ENCODE measurements around the gene MSL3B.

MSL3B gene

GRCh38 chr2:233867993-233868532, at the start of gene MSL3B:
MSL3B (minus strand) TSS chr2:233868386.
- no peaks in the 10 kb centered on the region for H3K36me3 ChIP-seq (ENCODE audit: control insufficient read depth in 4 of 4, insufficient read depth in 3 of 4, low read depth in 1 of 4, low read length in 3 of 4)
- peak within 1 kb of the TSS; percentile 78 to 88 (median 83) for H3K4me3 ChIP-seq (ENCODE audit: low read depth in 1 of 3, low read length in 3 of 3)
- H3K9ac ChIP-seq (ENCODE audit: low read depth in 1 of 2, low read length in 2 of 2), result peak within 1 kb of the TSS in 1 of 2 donors; percentile 95
- H3K27me3 ChIP-seq (ENCODE audit: control insufficient read depth in 4 of 4, insufficient read depth in 4 of 4, low read length in 3 of 4), result no peaks in the 10 kb centered on the region
- 13% methylated on average over 50 of the region's 50 CpGs for WGBS
- peaks cover 0 to 3% (median 0%) of the 10 kb centered on the region in 4 donors for H3K4me1 ChIP-seq (ENCODE audit: control insufficient read depth in 4 of 4, insufficient read depth in 4 of 4, low read length in 3 of 4)
- H3K9me3 ChIP-seq (ENCODE audit: control insufficient read depth in 4 of 4, low read length in 3 of 4), result peaks cover 0 to 9% (median 0%) of the 10 kb centered on the region in 4 donors
- H3K27ac ChIP-seq (ENCODE audit: low read depth in 1 of 2, low read length in 2 of 2), result peak within 1 kb of the TSS; percentile 37 to 40
- DNase-seq (ENCODE audit: low spot score), result peak; percentile 49
- TF ChIP-seq GABPA (IDR thresholded peaks at IDR 0.05 in 1 of 2, conservative IDR thresholded peaks at IDR 0.05 in 1 of 2) (peak in 1 of 2 donors; percentile 31), EGR1 (IDR thresholded peaks at IDR 0.05; ENCODE audit: low read depth in 2 of 2) (peak in 1 of 2 donors; percentile 21), REST (IDR thresholded peaks at IDR 0.05) (no peak)

GRCh38 chr2:233917116-233917515, 48.9 kb upstream of the MSL3B start, which contains the start of gene TRPM8:
TRPM8 (plus strand) TSS chr2:233917373; CDS start chr2:233926538, 9,165 bp downstream.
- Histone ChIP-seq H3K27me3 (ENCODE audit: control insufficient read depth in 4 of 4, insufficient read depth in 4 of 4, low read length in 3 of 4) (no peaks in the 10 kb centered on the region), H3K36me3 (ENCODE audit: control insufficient read depth in 4 of 4, insufficient read depth in 3 of 4, low read depth in 1 of 4, low read length in 3 of 4) (no peaks in the 10 kb centered on the region), H3K9ac (ENCODE audit: low read depth in 1 of 2, low read length in 2 of 2) (no peak within 1 kb of the TSS), H3K4me3 (ENCODE audit: low read depth in 1 of 3, low read length in 3 of 3) (no peak within 1 kb of the TSS), H3K4me1 (ENCODE audit: control insufficient read depth in 4 of 4, insufficient read depth in 4 of 4, low read length in 3 of 4) (no peaks in the 10 kb centered on the region), H3K27ac (ENCODE audit: low read depth in 1 of 2, low read length in 2 of 2) (no peak within 1 kb of the TSS), H3K9me3 (ENCODE audit: control insufficient read depth in 4 of 4, low read length in 3 of 4) (no peaks in the 10 kb centered on the region)
- TF ChIP-seq ATF3 (IDR thresholded peaks at IDR 0.05) (no peak), MAX (IDR thresholded peaks at IDR 0.05) (no peak), RAD21 (IDR thresholded peaks at IDR 0.05) (no peak)
- WGBS, result 48% methylated on average over 5 of the region's 5 CpGs
- no peak for DNase-seq (ENCODE audit: low spot score)

- Histone ChIP-seq H3K9ac (ENCODE audit: low read depth in 1 of 2, low read length in 2 of 2) (no peak overlapping the region), H3K36me3 (ENCODE audit: control insufficient read depth in 4 of 4, insufficient read depth in 3 of 4, low read depth in 1 of 4, low read length in 3 of 4) (no peaks in the 10 kb centered on the region), H3K27me3 (ENCODE audit: control insufficient read depth in 4 of 4, insufficient read depth in 4 of 4, low read length in 3 of 4) (no peaks in the 10 kb centered on the region), H3K9me3 (ENCODE audit: control insufficient read depth in 4 of 4, low read length in 3 of 4) (no peaks in the 10 kb centered on the region), H3K27ac (ENCODE audit: low read depth in 1 of 2, low read length in 2 of 2) (no peak overlapping the region), H3K4me1 (ENCODE audit: control insufficient read depth in 4 of 4, insufficient read depth in 4 of 4, low read length in 3 of 4) (no peaks in the 10 kb centered on the region), H3K4me3 (ENCODE audit: low read depth in 1 of 3, low read length in 3 of 3) (no peak overlapping the region)
- DNase-seq (ENCODE audit: low spot score), result no peak
- 21% methylated on average over 2 of the region's 2 CpGs for WGBS
- TF ChIP-seq RAD21 (IDR thresholded peaks at IDR 0.05), result peak; percentile 50 to 60
- no peak for TF ChIP-seq ZBTB33 (IDR thresholded peaks at IDR 0.05)
- no peak for TF ChIP-seq GABPA (IDR thresholded peaks at IDR 0.05 in 1 of 2, conservative IDR thresholded peaks at IDR 0.05 in 1 of 2)
- no peak for TF ChIP-seq JUND (IDR thresholded peaks at IDR 0.05)
- no peak for TF ChIP-seq REST (IDR thresholded peaks at IDR 0.05)
- no peak for TF ChIP-seq FOXA2 (IDR thresholded peaks at IDR 0.05)
- TF ChIP-seq FOXA1 (IDR thresholded peaks at IDR 0.05), result no peak
- no peak for TF ChIP-seq SP1 (IDR thresholded peaks at IDR 0.05)
- peak; percentile 21 for TF ChIP-seq CTCF (IDR thresholded peaks at IDR 0.05; ENCODE audit: low read depth, low read length, missing input control)
- TF ChIP-seq EGR1 (IDR thresholded peaks at IDR 0.05; ENCODE audit: low read depth in 2 of 2), result no peak
Measured at GRCh38 chr2:233915128-233915527, 46.9 kb upstream of the MSL3B start.
